ENCODE measurements around the gene CA9.

The CA9 gene

DNA sequence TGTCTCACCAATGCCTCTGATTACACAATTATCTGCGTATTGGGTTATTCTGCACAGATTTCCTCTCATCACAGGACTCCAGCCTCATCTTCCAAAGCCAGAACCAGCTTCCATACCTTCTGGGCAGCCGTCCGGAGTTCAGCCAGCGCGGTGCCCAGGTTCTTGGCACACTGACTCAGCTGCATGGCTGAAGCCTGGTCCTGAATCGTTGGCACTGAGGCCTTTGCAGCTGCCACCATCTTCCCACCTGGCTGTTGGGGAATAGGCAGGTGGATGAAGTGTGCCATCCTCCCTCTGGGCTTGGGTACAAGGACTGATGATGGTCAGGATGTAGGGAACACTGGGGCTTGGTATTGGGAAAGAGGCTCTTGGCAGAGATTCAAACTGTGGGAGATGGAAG lies 40.4 kb downstream of the CA9 start:
- no peak for DNase-seq (ENCODE audit: extremely low read depth in 1 of 2, low read depth in 1 of 2)

DNA sequence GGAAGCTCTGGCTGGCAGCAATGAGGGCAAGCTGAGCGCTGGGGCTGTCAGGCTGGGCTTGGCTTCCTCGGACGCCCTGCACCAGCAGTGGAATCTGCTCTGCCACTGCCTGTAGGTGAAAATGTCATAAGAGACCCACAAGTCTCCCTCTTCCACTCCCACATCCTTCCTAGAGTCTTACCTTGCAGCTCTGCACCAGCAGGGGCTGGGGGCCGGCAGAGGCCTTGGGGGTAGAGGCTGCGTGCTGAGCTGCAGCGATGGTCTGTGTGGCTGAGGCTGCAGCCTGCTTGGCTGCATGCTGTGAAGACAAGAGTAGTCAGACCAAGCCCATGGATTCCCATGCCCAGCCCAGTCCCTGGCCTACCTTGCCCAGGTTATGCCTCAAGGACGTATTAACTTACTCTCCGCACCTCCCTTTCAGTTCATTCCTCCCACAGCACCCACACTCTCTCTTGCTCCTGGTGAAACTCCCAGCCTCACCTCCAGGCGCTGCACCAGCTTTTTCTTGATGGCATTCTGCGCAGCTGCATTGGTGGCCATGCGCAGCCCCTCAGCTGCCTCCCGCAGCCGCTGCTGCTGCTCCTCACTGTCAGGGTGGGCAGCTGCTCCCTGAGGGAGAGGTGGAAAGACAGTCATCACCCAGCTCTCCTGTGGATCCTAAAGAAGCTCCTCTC lies 41.0 kb downstream of the CA9 start:
- no peak for DNase-seq (ENCODE audit: extremely low read depth in 1 of 2, low read depth in 1 of 2)

DNA sequence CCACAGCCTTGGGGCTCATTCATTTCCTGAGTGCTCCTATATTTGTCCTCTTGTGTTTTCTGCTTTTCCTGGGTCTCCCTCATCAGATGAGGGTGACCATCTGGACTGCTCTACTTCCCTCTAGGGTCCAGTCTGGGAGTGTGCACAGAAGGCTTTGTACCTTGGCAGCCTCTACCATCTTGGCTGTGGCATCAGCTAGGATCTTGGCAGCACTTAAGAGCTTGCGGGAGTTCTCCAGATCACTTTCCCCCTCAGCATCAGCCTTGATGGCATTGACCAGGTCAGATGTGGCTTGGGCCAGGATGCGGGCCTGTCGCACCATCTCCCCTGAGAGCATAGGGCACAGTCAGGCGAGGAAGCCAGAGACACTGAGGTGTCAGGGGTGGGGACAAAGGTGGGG lies 42.5 kb downstream of the CA9 start:
- no peak for DNase-seq (ENCODE audit: extremely low read depth in 1 of 2, low read depth in 1 of 2)

DNA sequence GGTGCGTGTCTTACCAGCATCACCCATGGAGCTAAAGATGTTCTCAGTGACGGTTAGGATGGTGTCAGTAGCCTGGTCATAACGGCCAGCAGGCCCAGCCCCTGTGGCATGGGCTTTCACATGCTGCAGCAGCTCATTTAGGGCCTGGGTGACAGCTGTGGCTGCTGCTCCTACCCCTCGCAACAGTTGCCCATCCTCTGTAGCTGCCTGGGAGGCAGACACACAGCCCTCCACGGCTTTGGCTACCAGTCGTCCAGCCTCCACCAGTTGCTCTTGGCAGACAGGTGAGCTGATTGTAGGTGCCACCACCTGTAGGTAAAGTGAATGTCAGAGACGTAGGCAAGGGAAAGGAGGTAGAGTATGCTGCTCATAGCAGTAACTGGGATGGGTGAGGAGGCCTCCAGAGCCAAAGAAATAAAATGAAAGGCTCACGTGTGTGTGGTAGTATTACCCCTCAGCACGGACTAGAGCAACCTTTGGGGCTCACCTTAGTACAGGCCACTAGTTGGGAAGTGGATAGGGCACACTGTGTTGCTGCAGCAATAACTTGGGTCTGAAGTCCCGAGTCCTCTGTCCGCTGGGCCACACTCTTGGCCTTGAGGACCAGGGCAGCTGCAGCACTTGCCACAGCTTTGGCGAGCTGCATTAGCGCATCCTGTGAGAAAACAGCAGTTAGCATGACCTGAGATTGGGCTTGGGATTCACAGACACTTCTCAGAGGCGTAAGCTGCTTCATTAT lies 43.6 kb downstream of the CA9 start:
- no peak for DNase-seq (ENCODE audit: extremely low read depth in 1 of 2, low read depth in 1 of 2)

DNA sequence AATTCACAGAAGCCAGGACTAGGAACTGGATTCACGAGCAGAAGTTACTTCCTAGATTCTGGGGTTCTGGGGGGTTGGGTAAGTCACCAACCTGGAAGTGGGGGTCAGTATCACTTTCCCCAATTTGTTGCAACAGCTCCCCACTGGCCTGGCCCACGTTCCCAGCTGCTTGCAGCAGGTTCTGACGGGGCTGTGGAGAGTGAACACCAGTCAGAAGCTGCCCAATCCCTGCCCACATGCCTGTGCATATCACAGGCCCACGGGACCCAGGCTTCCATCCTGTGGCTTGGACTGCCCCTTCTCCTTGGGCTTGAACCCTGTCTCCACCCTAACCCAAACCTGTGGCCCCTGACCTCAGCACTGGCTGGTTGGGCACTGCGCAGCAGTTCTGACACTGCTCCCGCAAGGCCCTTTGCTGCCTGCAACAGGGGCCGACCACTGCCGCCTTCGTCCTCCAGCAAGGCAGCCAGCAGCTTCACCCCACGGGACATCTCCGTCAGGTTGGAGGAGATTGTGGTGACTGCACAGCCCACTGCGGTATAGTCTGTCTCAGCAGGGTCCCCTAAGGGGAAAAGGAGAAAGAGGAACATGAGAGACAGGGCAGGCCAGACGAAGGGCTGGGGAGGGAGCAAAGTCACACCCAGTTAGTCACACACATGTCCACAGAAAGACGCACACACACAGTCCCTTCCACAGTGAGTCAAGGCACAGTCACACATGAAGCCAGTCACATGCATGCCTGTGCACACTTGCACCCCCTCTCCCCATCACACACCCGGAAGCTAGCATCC lies 45.2 kb downstream of the CA9 start:
- no peak for DNase-seq (ENCODE audit: extremely low read depth in 1 of 2, low read depth in 1 of 2)

DNA sequence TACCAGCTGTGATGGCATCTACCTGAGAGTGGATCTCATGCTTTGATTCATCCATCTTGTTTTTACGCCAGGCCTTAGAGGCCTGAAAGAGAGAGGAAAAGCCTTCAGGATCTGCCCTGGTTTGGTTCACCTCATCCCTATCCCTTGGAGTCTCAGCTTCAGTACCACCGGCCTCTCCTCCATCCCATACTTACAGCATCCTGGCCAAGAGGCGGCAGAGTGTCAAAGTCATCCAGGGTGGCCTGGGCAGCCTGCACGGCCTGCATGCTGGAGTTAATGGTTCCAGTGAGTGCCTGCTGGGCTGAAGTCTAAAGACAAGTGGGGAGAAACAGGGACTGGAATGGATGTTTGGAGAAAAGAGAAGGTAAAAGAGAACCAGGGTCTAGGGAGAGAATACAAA lies 45.8 kb downstream of the CA9 start:
- DNase-seq (ENCODE audit: extremely low read depth in 1 of 2, low read depth in 1 of 2), result no peak

DNA sequence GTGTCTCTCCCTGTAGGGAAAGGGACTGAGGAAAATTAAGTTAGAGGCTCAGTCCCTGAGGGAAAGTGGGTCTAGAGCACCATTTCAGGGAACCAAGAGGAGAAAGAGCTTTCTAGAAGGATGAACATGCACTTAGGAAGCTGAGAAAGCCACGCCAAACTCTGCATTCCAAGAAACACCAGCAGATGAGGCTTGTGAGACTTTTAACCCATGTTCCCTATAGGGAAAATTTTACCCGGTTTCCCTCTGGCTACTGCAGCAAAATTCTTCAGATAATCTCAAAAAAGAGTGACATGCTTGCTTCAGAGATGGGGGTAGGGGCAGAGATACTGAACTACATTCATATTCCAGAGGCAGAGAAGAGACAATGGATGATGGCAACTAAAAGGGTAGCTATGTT lies 49.7 kb downstream of the CA9 start:
- DNase-seq (ENCODE audit: extremely low read depth in 1 of 2, low read depth in 1 of 2), result no peak

DNA sequence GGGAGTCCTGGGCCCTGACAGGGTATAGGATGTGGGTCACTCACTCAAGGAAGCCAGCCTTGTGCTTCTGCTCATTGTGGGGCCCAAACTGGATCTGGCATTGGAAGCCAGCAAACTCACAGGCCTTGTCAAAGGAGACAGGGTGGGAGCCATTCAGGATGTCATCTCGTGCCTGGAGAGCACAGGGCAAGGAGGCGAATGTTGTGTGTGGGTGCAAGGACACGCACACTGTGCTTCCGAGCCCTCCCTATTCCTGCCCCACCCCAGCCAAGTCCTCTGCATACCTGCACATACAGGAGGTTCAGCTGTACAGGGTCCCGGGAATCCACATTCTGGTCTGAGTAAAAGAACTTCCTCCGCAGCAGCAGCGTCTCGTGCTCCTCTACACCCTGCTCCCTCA lies 50.2 kb downstream of the CA9 start:
- no peak for DNase-seq (ENCODE audit: extremely low read depth in 1 of 2, low read depth in 1 of 2)

DNA sequence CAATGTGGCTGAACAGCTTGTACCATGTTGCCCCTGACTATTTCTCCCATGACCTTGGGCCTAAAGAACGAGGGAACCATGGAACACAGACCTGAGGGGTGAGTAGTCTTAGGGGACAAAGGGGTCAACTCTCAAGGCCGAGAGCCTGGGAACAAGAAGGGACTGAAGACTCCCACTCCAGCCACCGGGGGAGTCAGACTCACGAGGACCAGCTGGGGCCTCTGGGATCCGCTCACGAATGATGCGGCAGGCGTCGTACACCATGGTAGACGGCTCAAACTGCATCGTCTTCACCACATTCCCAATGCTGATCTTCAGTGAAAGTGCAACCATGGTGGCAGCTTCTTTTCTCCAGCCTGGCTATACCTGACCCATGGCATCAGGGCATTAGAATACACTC lies 51.6 kb downstream of the CA9 start:
- no peak for DNase-seq (ENCODE audit: extremely low read depth in 1 of 2, low read depth in 1 of 2)

DNA sequence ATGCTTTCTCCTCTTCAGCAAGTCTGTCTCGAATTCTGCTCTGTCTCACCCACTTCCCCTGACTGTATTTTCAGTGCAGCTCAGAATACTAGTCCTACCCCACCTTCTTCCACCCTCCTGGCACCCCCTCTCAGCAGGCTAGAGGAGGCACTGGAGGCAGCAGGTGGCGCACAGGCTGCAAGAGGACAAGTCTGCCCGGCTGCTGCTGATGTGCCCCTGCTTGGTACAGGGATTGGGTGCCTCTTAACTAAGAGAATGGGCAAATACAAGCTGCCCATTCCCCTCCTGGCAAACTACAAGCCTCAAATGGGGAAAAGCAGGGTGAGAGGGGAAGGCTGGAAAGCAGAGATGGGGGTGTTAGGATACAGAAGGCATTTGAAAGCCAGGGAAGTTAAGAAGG lies 53.2 kb downstream of the CA9 start:
- DNase-seq (ENCODE audit: extremely low read depth in 1 of 2, low read depth in 1 of 2), result no peak

DNA sequence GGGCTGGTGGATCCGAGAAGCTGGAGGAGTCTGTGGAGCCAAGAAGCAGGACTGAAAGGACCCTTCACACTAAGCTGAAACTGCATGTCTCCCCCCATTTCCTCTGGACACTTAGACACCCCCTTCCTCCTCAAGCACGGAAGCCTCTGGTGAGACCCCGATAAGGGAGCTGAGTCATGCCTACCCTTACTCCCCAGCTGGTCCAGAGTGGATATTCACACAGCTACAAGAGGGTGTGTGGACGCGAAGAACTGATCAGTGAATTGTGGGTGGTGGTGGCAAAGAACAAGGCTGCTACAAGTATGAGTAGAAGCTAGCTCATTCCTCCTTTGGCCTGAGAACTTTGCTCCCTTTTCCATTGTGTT lies 53.9 kb downstream of the CA9 start:
- no peak for DNase-seq (ENCODE audit: extremely low read depth in 1 of 2, low read depth in 1 of 2)

DNA sequence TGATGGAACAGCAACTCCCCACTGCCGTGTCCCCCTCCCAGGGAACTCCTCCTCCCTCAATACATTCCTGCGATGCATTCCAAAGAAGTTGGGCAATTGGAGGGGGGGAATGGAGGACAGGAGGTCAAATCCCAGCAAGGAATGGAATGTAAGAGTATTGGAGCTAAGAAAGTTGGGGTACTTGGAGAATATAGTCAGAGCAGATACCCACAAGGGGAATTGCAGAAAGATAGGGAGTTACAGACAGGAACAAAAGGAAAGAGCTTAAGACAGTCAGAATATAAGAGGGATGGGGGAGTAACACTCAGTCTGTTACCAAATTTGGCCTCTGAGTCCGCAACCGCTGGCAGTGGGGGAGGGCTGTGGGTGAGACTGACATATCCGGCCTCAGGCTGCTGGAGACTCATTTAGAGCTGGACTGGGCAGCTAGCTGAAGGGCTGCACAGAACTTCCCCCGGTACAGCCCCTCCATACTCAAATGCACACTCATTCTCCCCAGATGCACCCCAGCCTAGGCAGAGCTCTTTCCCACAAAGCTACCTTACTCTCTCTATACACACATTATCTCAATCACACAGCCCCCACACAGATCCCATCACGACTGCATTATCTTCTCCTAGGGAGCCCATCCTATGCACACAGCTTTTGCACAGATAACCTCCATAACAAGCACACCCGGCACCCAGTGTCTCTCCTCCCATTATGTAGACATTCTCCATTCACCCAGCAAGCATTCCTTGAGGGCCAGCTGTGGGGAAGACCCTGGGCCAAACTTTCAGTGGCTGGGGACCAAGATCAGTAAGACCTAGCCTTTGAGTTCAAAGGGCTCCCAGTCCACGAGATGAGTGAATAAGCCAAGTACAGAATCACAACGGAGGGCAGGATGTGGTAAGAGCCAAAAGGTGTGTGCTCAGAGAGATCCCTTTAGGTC lies 54.6 kb downstream of the CA9 start:
- peak in 1 of 2 donors; percentile 54 for DNase-seq (ENCODE audit: extremely low read depth in 1 of 2, low read depth in 1 of 2)

DNA sequence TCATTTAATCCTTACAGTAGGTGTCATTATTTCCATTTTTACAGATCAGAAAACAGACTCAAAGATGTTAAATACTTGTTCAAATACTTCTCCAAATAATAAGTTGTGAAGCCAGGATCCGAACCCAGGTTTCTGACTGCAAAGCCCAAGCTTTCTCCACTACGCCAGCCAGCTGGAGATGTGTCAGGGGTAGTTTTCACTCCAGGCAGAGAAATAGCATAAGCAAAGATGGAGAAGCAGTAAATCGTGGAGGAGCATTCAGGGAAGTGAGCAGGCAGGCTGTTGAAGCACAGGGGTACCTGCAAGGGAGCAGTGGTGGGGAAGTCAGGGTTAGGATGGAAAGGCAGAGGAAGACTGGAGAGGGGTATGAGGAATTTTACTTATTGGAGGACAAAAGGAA lies 55.4 kb downstream of the CA9 start:
- no peak for DNase-seq (ENCODE audit: extremely low read depth in 1 of 2, low read depth in 1 of 2)

DNA sequence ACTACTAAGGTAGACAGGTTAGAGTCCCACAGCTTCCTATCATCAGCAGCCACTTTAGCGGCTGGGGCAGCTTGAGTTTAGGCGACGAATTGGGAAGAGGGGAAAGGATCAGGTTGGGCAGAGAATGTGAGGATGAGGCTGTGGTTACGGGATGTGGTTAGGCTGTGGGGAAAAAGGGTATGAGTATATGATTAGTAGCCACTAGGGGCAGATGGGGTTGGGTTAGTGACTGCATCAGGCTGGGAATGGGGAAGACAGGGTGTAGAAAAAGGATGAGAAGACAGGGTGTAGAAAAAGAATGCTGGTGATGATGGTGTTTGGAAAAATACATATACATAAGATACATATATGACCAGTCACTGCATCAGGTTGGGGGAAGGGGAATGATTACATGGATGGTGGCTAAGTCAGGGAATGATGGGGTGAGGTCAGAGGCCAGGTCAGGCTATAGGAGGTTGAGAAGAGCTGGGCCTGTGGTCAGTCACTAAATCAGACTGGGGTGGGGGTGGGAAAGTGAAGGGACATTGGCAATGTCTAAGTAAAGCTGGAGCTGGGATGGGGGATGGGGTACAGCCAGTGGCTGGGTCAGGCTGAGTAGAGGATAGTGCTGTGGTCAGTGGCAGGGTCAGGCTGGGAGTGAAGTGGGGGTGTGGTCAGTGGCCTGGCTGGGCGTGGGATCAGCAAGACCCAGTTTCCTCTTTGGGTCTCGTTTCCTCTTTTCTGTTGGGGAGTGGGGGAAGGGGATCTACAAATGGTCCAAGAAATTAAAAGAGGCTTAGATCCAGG lies 56.2 kb downstream of the CA9 start:
- DNase-seq (ENCODE audit: extremely low read depth in 1 of 2, low read depth in 1 of 2), result no peak

DNA sequence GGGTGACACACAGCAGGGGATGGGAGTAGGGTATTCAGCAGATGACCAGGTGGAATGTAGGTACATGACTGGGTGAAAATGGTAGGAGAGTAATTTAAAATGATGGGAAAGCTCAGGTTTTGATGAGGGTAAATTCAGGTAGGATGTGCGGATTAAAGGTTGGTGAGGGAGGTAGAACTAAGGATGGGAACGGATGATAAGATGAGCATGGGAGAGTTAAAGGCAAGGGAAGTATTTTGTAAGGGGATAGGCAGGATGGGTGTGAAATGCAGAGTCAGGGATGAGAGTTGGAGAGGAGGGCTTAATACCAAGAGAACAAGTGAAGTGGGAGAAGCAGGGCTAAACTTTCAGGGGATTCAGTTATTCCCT lies 56.7 kb downstream of the CA9 start:
- no peak for DNase-seq (ENCODE audit: extremely low read depth in 1 of 2, low read depth in 1 of 2)
